ENCODE data around the gene CCNC. TPM values are rescaled to one million over a fixed set of nuclear protein-coding genes. Genes with fewer than 3 reads are reported as not detected.

Gene CCNC
- polyA plus RNA-seq, 1 donor from 2014 or later = 111 TPM

DNA sequence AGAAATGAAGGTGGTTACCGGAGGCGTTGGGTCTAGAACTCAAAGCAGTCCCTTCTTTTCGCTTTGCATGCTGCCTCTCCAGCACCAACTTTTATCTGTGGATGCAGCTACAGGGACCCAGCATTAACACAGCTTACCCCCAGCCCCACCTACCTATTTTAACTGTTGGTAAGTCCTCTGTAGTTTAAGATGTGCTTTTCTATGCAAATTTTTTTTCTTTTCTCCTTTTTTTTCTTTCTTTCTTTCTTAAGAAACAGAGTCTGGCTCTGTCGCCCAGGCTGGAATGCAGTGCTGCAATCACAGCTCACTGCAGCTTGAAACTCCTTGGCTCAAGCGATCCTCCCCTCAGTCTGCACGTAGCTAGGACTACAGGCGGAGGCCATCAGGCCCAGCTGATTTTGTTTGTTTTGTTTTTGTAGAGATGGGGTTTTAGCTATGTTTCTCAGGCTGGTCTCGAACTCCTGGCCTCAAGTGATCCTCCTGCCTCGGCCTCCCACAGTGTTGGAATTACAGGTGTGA lies 46.8 kb downstream of the CCNC start:
- Histone ChIP-seq H3K36me3 (ENCODE audit: insufficient read depth, low read length) (no peaks in the 10 kb centered on the region), H3F3A (ENCODE audit: insufficient read depth, low read length, poor library complexity, severe bottlenecking) (peaks cover 6% of the 10 kb centered on the region), H3K4me2 (ENCODE audit: low read length) (peak overlapping the region; percentile 69), H2AFZ (ENCODE audit: low read depth, low read length) (peak overlapping the region; percentile 44), H3K4me3 (ENCODE audit: low read length) (peak overlapping the region; percentile 84), H3K27ac (ENCODE audit: low read length) (peak overlapping the region; percentile 38), H3K9me2 (ENCODE audit: insufficient read depth, low read length) (no peaks in the 10 kb centered on the region), H3K9me3 (ENCODE audit: low read length) (no peaks in the 10 kb centered on the region), H4K20me1 (ENCODE audit: insufficient read depth) (no peaks in the 10 kb centered on the region), H3K27me3 (ENCODE audit: insufficient read depth, low read depth, low read length) (no peaks in the 10 kb centered on the region), H3K79me2 (replicated peaks; ENCODE audit: insufficient read depth, low read length) (no peaks in the 10 kb centered on the region), H3K9ac (ENCODE audit: low read length) (peak overlapping the region; percentile 59)
- TF ChIP-seq REST (IDR thresholded peaks at IDR 0.05; ENCODE audit: borderline replicate concordance) = no peak
- no peak for TF ChIP-seq SMC3 (conservative IDR thresholded peaks at IDR 0.05; ENCODE audit: poor library complexity)
- TF ChIP-seq POLR2AphosphoS5 (IDR thresholded peaks at IDR 0.05) = no peak

DNA sequence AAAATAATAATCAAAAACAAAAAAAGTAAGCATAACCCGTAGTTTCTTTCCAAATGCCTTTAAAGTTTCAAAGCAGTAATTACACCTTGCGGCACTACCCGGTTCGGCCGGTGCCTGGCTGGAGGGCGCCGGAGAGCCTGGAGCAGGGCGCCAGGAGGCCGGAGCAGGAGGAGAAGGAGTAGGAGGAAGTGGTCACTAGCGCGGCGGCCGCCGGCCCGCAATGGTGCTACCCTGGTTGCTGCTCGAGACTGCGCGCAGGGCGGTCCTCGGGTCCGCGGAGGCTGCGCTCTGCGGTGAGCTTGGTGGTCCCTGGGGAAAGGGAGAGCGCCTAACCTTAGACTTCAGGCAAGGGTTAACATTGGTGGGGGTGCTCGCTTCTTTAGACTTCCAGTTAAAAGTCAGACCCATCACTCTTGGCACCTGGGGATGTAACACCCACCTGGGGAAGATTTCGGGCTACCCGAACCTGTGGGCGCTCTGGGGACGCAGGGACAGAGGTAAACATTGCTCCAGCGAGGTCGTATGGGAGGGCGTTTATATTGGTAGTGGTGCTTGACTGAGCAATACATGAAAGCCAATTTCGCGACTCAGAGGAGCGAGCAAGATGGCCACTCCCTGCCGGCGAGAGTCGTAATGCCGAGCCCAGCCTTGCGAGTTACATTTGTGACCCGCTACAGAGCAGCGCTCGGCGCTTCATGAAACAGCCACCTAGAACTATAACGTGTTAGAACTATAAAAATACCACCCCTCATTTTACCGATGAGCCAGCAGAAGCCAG lies 47.4 kb downstream of the CCNC start:
- Histone ChIP-seq H3K4me3 (ENCODE audit: low read length) (peak overlapping the region; percentile 84), H3K79me2 (replicated peaks; ENCODE audit: insufficient read depth, low read length) (no peaks in the 10 kb centered on the region), H3K27me3 (ENCODE audit: insufficient read depth, low read depth, low read length) (no peaks in the 10 kb centered on the region), H3K36me3 (ENCODE audit: insufficient read depth, low read length) (no peaks in the 10 kb centered on the region), H3K4me2 (ENCODE audit: low read length) (peak overlapping the region; percentile 69), H3K27ac (ENCODE audit: low read length) (peak overlapping the region; percentile 38), H3K9ac (ENCODE audit: low read length) (peak overlapping the region; percentile 59), H2AFZ (ENCODE audit: low read depth, low read length) (peak overlapping the region; percentile 44), H3K9me2 (ENCODE audit: insufficient read depth, low read length) (no peaks in the 10 kb centered on the region), H3K9me3 (ENCODE audit: low read length) (no peaks in the 10 kb centered on the region), H3F3A (ENCODE audit: insufficient read depth, low read length, poor library complexity, severe bottlenecking) (peaks cover 6% of the 10 kb centered on the region), H4K20me1 (ENCODE audit: insufficient read depth) (no peaks in the 10 kb centered on the region)
- TF ChIP-seq SMC3 (conservative IDR thresholded peaks at IDR 0.05; ENCODE audit: poor library complexity) (peak; percentile 27), EP300 (conservative IDR thresholded peaks at IDR 0.05; ENCODE audit: poor library complexity, severe bottlenecking) (no peak), TAF1 (IDR thresholded peaks at IDR 0.05; ENCODE audit: low read depth) (no peak), POLR2AphosphoS5 (IDR thresholded peaks at IDR 0.05) (peak; percentile 68), MXI1 (conservative IDR thresholded peaks at IDR 0.05; ENCODE audit: poor library complexity, severe bottlenecking) (peak; percentile 36), REST (IDR thresholded peaks at IDR 0.05; ENCODE audit: borderline replicate concordance) (no peak), CTCF (IDR thresholded peaks at IDR 0.05; ENCODE audit: poor library complexity, severe bottlenecking) (peak; percentile 80), RAD21 (conservative IDR thresholded peaks at IDR 0.05) (peak; percentile 30), EZH2 (IDR thresholded peaks at IDR 0.05; ENCODE audit: borderline replicate concordance, insufficient read depth, low read length, poor library complexity, severe bottlenecking) (no peak)

All from neural cell (in vitro differentiated cells).